Stimulated activated CD8-positive, alpha-beta memory T cell treated with anti-CD3 and anti-CD28 coated beads, Interleukin-2, amount 100 ng/mL, for 1 hour (primary cell): ENCODE data around the gene IMPA2.

ENCODE experiments used
- DNase-seq, 2 donors: peaks; one replicate each; pipeline ENCODE4 v3.0.0-alpha.2; 2020; ENCODE audit warnings: low read depth in 2 of 2

The IMPA2 gene

DNA sequence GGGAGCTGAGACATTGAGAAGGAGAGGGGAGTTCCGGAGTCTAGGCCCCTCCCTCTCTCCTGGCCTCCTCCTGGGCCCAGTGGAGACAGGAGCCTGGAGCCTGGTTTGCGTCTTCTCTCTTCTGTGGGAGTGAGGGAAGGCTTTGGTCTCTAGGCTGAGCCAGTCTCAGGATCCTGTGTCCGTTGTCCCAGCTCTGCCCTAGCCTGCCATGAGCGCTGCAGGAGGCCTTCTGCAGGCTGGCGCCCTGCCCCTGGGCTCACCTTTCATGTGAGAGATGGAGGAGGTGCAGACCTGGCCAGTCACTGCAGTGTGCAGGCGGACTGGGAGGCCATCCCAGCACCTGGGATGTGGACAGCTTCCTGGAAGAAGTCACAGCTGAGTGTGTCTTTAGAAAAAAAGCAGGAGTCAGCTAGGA, 8.7 kb downstream of the IMPA2 start:
- DNase-seq, result no peak

GRCh38 chr18:11990539-11990938, 9.2 kb downstream of the IMPA2 start:
- no peak for DNase-seq

DNA sequence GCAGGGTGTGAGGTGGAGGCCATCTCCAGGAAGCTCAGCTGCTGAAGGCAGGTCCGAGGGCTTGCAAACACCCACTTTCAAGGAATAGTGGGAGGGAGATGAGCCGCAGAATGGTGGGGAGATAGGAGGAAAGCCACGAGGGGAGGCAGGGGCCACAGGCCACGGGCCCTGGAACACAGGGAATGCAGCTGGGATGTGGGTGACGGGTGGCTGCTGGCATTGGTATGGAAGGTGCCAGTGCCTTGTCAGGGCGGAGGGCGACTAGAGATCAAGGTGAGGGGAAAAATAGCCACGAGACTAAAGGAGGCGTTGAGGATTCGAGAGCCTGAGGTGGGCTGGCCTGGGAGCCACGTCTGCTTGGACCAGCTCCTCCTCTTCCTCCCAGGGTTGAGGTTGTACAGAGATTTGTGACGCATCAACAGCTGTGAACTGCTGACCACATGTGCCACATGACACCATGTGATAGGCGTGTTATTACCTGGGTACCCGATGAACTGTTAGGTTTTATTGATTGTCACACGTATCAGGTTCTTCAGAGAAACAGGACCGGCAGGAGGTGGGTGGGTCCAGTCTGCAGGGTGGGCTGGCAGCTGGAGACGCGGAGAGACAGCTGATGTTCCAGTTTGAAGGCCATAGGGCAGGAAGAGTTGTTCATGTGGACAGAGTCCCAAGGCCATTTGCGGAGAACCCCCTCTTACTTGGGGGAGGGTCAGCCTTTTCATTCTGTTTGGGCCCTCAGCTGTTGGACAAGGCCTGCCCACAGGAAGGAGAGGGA, 9.9 kb downstream of the IMPA2 start:
- no peak for DNase-seq

DNA sequence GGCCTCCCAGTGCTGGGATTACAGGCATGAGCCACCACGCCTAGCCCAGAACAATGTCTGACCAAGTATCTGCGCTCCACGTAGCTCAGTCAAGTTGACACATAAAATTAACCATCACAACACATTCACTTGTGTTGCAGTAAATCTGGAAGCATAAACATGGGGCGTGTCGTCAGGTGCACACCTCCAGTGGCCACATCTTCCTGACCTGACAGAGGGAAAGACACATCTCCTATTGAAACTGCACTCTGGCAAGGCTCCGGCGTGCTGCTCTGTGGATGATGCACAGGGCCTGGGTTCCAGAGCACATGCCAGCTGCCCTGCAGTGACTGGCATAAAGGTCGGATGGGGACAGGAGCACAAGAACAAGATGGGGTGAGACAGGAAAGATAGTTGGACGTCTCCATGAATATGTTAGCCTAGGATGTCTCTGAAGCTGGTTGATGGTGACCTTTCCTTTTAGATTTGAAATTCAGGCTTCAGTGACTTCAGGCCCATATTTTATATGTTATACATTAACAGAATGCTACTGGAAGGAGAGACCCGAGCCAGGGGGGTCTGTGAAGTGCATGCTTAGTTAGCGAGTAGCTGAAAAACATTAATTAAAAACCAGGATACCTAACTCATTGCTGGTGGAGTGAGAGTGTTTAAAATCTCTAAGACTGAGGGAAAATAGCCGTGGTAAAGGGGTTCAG, 10.9 kb downstream of the IMPA2 start:
- DNase-seq, result no peak

- no peak for DNase-seq
These were observed 12.1 kb downstream of the IMPA2 start for GRCh38 chr18:11993264-11993916.

- DNase-seq, result no peak
These were observed 13.0 kb downstream of the IMPA2 start for GRCh38 chr18:11994336-11994702.

DNA sequence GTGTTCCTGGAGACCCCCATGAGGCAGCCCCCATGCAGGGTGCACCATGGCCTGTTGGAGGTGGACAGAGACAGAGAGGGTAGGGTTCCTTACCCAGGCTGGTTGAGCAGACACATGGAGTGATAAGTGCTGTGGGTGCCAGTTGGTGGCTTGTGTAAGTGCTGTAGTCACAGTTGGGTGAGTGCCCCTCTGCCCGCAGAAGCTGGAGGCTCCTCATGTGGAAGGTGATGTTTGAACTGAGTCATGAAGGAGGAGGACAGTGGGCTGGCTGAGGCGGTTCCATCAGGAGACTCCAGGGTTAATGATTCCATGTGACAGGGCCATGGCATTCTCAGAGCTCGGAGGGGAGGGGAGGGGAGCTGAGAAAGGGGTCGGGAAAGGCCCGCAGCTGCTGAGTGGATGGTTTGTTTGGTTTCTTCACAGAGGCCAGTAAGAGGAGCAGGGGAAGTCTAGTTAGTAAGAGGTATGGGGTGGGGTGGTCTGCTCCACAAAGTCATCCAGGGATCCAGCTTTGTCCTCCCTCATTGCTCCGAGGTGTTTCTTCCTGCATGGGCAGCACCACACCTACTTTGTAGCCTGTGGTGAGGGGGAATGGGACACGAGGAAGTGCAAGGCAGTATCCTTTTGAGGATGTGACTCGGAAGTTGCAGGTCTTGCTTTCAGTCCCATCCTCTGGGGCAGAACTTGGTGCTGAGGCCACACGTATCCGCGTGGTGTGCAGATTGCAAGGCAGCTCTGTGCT, 13.6 kb downstream of the IMPA2 start:
- no peak for DNase-seq

DNA sequence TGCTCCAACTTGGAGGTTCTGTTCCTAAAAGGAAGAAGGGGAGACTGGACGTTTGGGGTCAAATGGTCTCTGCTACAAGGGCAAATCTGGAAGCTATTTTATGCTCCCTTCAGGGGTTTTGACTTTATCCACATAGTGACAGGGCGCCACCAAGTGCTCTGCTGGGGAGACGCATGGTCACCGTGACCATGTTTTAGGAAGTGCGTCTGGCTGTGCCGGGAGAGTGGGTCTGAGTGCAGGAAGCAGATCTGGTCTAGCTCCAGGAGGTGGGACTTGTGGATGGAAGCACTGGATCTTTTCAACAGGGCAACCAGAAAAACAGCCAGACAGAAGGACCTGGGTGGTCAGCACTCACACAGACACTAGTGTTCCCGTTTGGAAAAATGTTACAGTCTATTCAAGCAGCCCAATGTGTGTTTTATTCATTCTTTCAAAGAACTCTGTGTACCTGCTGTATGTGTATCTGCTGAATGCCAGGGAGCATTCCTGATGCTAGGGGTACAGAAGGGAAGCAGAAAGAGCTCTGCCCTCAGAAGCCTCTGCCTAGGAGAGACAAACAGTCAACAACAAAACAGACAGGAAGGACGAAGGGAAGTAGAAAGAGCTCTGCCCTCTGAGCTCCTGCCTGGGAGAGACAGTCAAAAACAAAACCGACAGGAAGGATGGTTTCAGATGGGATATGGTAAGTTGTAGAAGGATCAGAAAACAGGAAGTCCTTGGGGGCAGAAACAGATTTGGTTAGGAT, 14.3 kb downstream of the IMPA2 start:
- DNase-seq, result peak in 1 of 2 donors; percentile 24

GRCh38 chr18:11996190-11996754, 15.0 kb downstream of the IMPA2 start:
- DNase-seq, result no peak

- no peak for DNase-seq
These were observed 15.6 kb downstream of the IMPA2 start for GRCh38 chr18:11996907-11997306.

DNA sequence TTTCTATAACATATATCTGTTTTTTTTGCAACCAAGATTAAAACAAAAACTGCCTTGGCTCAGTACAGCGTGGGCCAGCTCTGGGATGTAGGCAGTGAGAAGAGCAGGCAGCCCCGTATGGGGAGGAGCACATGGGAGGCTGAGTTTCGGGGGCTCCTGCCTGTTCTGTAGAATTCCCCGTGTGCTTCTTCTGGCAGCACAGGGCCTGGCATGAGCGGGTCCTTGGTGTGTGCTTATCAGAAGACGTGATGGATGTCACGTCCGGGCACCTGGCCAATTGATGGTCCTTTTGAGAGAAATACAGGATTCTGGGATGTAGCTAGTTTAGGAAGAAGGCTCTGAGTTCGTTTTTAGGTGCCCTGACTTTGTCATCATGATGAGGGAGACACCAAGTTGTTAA, 16.2 kb downstream of the IMPA2 start:
- no peak for DNase-seq

DNA sequence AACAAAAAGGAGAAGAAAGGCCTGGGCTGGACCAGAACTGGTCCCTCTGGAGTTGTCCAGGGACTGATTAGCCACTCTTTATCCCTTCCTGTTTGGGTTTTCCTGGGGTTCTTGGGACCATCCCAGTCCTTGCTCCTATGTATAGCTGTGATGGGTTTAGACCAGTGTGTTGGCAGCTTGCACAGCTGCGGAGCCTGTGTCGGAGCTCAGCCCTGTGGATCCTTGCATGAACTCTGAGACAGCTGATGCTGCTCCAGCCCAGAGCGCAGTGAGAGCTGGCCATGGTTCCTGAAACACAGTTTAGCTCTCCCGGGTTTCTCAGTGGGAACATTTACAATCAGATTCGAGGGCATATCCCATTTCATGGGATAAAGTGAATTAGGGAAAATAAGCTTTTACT, 16.9 kb downstream of the IMPA2 start:
- no peak for DNase-seq

DNA sequence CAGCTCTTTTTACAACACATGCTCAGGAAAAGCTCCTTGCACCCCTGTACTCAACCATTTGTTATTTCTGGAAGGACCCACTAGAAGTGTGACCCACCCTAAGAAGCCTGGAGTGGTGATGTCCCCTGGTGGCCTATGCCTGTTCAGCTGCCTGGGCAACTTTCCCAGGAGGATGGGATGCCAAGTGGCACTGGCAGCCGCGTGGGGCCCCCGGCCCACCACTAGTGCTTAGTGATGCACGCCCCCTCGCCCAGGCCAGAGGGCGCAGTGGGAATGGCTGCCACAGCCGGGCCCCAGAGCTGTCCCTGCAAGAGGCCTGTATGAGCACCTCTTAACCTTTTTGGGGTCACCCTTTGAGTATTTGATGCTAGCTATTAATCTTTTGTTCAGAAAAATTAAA, 18.1 kb downstream of the IMPA2 start:
- no peak for DNase-seq

DNA sequence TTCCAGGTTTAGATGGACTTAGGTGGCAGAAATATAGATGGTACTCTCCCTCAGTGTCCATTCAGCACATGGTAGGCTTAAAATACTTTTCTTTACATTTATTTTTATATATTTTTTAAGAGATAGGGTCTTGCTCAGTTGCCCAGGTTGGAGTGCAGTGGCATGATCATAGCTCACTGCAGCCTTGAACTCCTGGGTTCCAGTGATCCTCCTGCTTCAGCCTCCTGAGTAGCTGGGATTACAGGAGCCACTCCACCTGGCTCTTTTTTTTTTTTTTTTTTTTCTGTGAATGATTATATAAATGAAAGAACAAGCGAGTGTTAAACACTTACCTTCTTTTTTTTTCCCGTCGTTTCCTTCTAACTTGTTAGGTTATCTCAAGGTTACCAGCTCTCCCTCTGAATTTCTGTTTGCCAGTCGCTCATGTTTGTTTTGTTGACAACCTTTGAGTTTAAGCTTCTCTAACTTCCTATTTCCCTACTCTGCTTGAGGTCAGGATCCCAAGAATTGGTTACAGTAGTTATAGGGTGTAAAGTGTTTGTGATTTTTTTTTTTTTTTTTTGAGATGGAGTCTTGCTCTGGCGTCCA, 18.9 kb downstream of the IMPA2 start:
- DNase-seq, result no peak

- no peak for DNase-seq
These were observed 20.1 kb downstream of the IMPA2 start for GRCh38 chr18:12001421-12001820.

DNA sequence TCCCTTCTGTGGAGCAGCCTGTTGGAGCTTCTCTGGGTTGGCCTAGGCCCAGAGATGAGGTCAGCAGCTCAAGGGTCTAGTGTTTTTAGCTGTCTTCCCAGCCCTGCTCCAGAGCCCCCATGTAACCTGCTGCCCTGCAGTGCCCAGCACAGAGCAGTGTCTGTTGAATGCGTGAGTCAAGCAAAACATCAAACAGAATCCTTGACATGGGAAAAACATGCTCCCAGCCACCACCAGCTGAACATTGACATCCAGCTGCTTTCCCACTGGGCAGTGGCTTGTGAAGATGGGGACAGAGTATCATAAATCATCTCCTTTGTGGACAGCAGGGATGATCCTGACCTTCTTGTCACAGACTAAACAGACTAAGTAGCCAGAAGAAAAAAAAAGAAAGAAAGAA, 22.6 kb downstream of the IMPA2 start:
- no peak for DNase-seq

- DNase-seq, result no peak
These were observed 24.5 kb downstream of the IMPA2 start for GRCh38 chr18:12005538-12006487.

GRCh38 chr18:12006488-12006840, 25.2 kb downstream of the IMPA2 start:
- DNase-seq, result no peak

GRCh38 chr18:12007063-12007462, 25.8 kb downstream of the IMPA2 start:
- DNase-seq, result no peak
